A673 (cell line): ENCODE data around the gene MYO5A.
"Not testable (repeated sequence)": the region's sequence is repeated elsewhere in the genome, so short reads cannot be mapped to it uniquely, and the experiment has no call there.

Experiments used
- CTCF ChIP-seq: fragments of 300-800, 200-600 bp; sonication (generic); conservative IDR thresholded peaks from 2 replicates; pipeline ENCODE4 v1.5.1; 2017; ENCODE audit warnings: low read depth, mild to moderate bottlenecking, antibody characterized with exemption, low read length, moderate library complexity, mixed read lengths
- EZH2 ChIP-seq: fragments of 200-600 bp; sonication (generic); IDR thresholded peaks from 2 replicates; pipeline ENCODE4 v1.6.1; 2017; ENCODE audit warnings: borderline replicate concordance, low read depth, mild to moderate bottlenecking, mixed read lengths, antibody characterized with exemption, low read length; ENCODE audit not compliant: poor library complexity, severe bottlenecking

GRCh38 chr15:52489430-52489829 lies 39.2 kb downstream of the MYO5A start:
- not testable (repeated sequence) for TF ChIP-seq CTCF, EZH2
